CD4-positive, CD25-positive, alpha-beta regulatory T cell (primary cell): ENCODE results near the gene CNN2. TPM values are rescaled to one million over a fixed set of nuclear protein-coding genes. Genes with fewer than 3 reads are reported as not detected.

ENCODE experiments used
- ATAC-seq, 2 donors: fragments of 150-1000 bp; cut with Tn5 transposase; one replicate each; pipeline ENCODE4 v1.10.0; 2021; ENCODE audit warnings: low read depth in 2 of 2, moderate number of reproducible peaks in 2 of 2, moderate library complexity in 1 of 2
- DNase-seq, 3 donors: peaks; one replicate each; pipeline versions ENCODE4 v3.0.0 to v3.0.0-alpha.2; 2012 to 2022; ENCODE audit warnings: mixed read lengths in 1 of 3
- H3K27ac ChIP-seq: one replicate; pipeline ENCODE4 v1.7.0; 2013; ENCODE audit warnings: mild to moderate bottlenecking, low read length; ENCODE audit not compliant: insufficient read depth, poor library complexity, severe bottlenecking
- H3K27me3 ChIP-seq: one replicate; pipeline ENCODE4 v1.7.0; 2013; ENCODE audit warnings: low read length; ENCODE audit not compliant: control insufficient read depth, insufficient read depth
- H3K36me3 ChIP-seq: one replicate; pipeline ENCODE4 v1.7.0; 2013; ENCODE audit warnings: mild to moderate bottlenecking, low read length, moderate library complexity; ENCODE audit not compliant: control insufficient read depth, insufficient read depth
- H3K4me1 ChIP-seq: 2 replicates; pipeline ENCODE4 v1.7.0; 2013; ENCODE audit warnings: mild to moderate bottlenecking, low read length; ENCODE audit not compliant: insufficient read depth, control insufficient read depth, poor library complexity, severe bottlenecking
- H3K4me3 ChIP-seq: one replicate; pipeline ENCODE4 v1.7.0; 2013; ENCODE audit warnings: low read depth, mild to moderate bottlenecking, low read length, moderate library complexity
- H3K9me3 ChIP-seq, 2 experiments: 1 replicate in 1 of 2; 2 replicates in 1 of 2; pipeline ENCODE4 v1.7.0; 2013; ENCODE audit warnings: low read length in 2 of 2, mild to moderate bottlenecking in 1 of 2, moderate library complexity in 1 of 2; ENCODE audit not compliant: control insufficient read depth in 2 of 2
- H3K27ac Mint-ChIP-seq, 3 donors: one replicate each; pipeline ENCODE4 v1.8.0; 2020 to 2022; ENCODE audit warnings: mild to moderate bottlenecking in 3 of 3, mixed read lengths in 3 of 3, moderate library complexity in 2 of 3
- H3K27me3 Mint-ChIP-seq: one replicate; pipeline ENCODE4 v1.8.0; 2022; ENCODE audit warnings: mild to moderate bottlenecking, mixed read lengths
- H3K36me3 Mint-ChIP-seq: one replicate; pipeline ENCODE4 v1.8.0; 2020; ENCODE audit warnings: mixed read lengths
- H3K4me1 Mint-ChIP-seq, 4 donors: one replicate each; pipeline ENCODE4 v1.8.0; 2020 to 2022; ENCODE audit warnings: mixed read lengths in 4 of 4, mild to moderate bottlenecking in 1 of 4
- H3K4me3 Mint-ChIP-seq, 4 donors: one replicate each; pipeline ENCODE4 v1.8.0; 2020 to 2022; ENCODE audit warnings: mild to moderate bottlenecking in 4 of 4, mixed read lengths in 4 of 4, moderate library complexity in 3 of 4
- H3K9me3 Mint-ChIP-seq, 7 donors: one replicate each; pipeline ENCODE4 v1.8.0; 2020 to 2022; ENCODE audit warnings: mixed read lengths in 7 of 7, mild to moderate bottlenecking in 3 of 7, moderate library complexity in 2 of 7
- polyA plus RNA-seq, 4 donors: library from polyadenylated mRNA; unstranded; fragments of 300-500 nt; fragmentation: Illumina TruSeq; gene quantifications; one replicate each; pipeline ENCODE4 v1.2.3, GENCODE V29; 2021
- total RNA-seq: library from RNA; stranded (reverse); gene quantifications from one replicate; pipeline ENCODE4 v1.2.3, GENCODE V29; 2022

The CNN2 gene
- total and polyA plus RNA-seq, 5 donors from 2014 or later: 378 to 426 (median 397) TPM

GRCh38 chr19:1015782-1016646, 10.4 kb upstream of the CNN2 start:
- Mint-ChIP-seq H3K4me3 (peak overlapping the region in 3 of 4 donors; percentile 63 to 69 (median 65)), H3K36me3 (no peaks in the 10 kb centered on the region), H3K27me3 (peaks cover 6% of the 10 kb centered on the region), H3K27ac (peak overlapping the region in 1 of 3 donors; percentile 31), H3K4me1 (peaks cover 0 to 41% (median 10%) of the 10 kb centered on the region in 4 donors), H3K9me3 (no peaks in the 10 kb centered on the region)
- Histone ChIP-seq H3K4me3 (no peak overlapping the region), H3K27ac (no peak overlapping the region), H3K27me3 (no peaks in the 10 kb centered on the region), H3K4me1 (peaks cover 51% of the 10 kb centered on the region), H3K9me3 (no peaks in the 10 kb centered on the region), H3K36me3 (peaks cover 11% of the 10 kb centered on the region)
- ATAC-seq (no peak), DNase-seq (no peak)

GRCh38 chr19:1016647-1017114, 9.7 kb upstream of the CNN2 start:
- Histone ChIP-seq H3K9me3 (no peaks in the 10 kb centered on the region), H3K4me3 (no peak overlapping the region), H3K27ac (no peak overlapping the region), H3K27me3 (no peaks in the 10 kb centered on the region), H3K4me1 (peaks cover 56% of the 10 kb centered on the region), H3K36me3 (peaks cover 11% of the 10 kb centered on the region)
- ATAC-seq (no peak), DNase-seq (no peak)
- Mint-ChIP-seq H3K27me3 (peaks cover 13% of the 10 kb centered on the region), H3K4me1 (peaks cover 0 to 47% (median 16%) of the 10 kb centered on the region in 4 donors), H3K4me3 (peak overlapping the region; percentile 63 to 89 (median 72)), H3K9me3 (no peaks in the 10 kb centered on the region), H3K36me3 (no peaks in the 10 kb centered on the region), H3K27ac (peak overlapping the region in 1 of 3 donors; percentile 76)

- Histone ChIP-seq H3K4me1 (peaks cover 59% of the 10 kb centered on the region), H3K4me3 (no peak overlapping the region), H3K9me3 (no peaks in the 10 kb centered on the region), H3K36me3 (peaks cover 8% of the 10 kb centered on the region), H3K27ac (no peak overlapping the region), H3K27me3 (no peaks in the 10 kb centered on the region)
- H3K9me3 Mint-ChIP-seq: no peaks in the 10 kb centered on the region
- H3K27me3 Mint-ChIP-seq: peaks cover 13% of the 10 kb centered on the region
- no peak for DNase-seq
- H3K27ac Mint-ChIP-seq: peak overlapping the region in 1 of 3 donors; percentile 76
- H3K36me3 Mint-ChIP-seq: no peaks in the 10 kb centered on the region
- peaks cover 0 to 50% (median 17%) of the 10 kb centered on the region in 4 donors for H3K4me1 Mint-ChIP-seq
- ATAC-seq: no peak
- H3K4me3 Mint-ChIP-seq: peak overlapping the region; percentile 63 to 89 (median 72)
These were observed 9.1 kb upstream of the CNN2 start for GRCh38 chr19:1017115-1017905.

GRCh38 chr19:1017906-1018305, 8.5 kb upstream of the CNN2 start:
- no peaks in the 10 kb centered on the region for H3K9me3 ChIP-seq
- Mint-ChIP-seq H3K27ac (peak overlapping the region in 1 of 3 donors; percentile 64), H3K4me3 (peak overlapping the region; percentile 58 to 92 (median 80)), H3K36me3 (no peaks in the 10 kb centered on the region), H3K4me1 (peaks cover 0 to 53% (median 17%) of the 10 kb centered on the region in 4 donors), H3K9me3 (no peaks in the 10 kb centered on the region), H3K27me3 (peaks cover 13% of the 10 kb centered on the region)
- no peaks in the 10 kb centered on the region for H3K27me3 ChIP-seq
- DNase-seq (no peak), ATAC-seq (no peak)
- no peak overlapping the region for H3K4me3 ChIP-seq
- H3K4me1 ChIP-seq: peaks cover 59% of the 10 kb centered on the region
- H3K36me3 ChIP-seq: peaks cover 6% of the 10 kb centered on the region
- H3K27ac ChIP-seq: no peak overlapping the region

GRCh38 chr19:1018393-1018792, 8.0 kb upstream of the CNN2 start:
- Mint-ChIP-seq H3K9me3 (no peaks in the 10 kb centered on the region), H3K27ac (peak overlapping the region; percentile 42 to 88 (median 64)), H3K4me1 (peaks cover 0 to 53% (median 17%) of the 10 kb centered on the region in 4 donors), H3K36me3 (no peaks in the 10 kb centered on the region), H3K4me3 (peak overlapping the region; percentile 70 to 92 (median 80)), H3K27me3 (peaks cover 13% of the 10 kb centered on the region)
- H3K9me3 ChIP-seq: no peaks in the 10 kb centered on the region
- no peak overlapping the region for H3K27ac ChIP-seq
- DNase-seq (no peak), ATAC-seq (no peak)
- no peaks in the 10 kb centered on the region for H3K27me3 ChIP-seq
- H3K4me3 ChIP-seq: peak overlapping the region; percentile 19
- peaks cover 2% of the 10 kb centered on the region for H3K36me3 ChIP-seq
- peaks cover 59% of the 10 kb centered on the region for H3K4me1 ChIP-seq

- Histone ChIP-seq H3K36me3 (no peaks in the 10 kb centered on the region), H3K4me1 (peaks cover 59% of the 10 kb centered on the region), H3K27ac (peak overlapping the region; percentile 8), H3K9me3 (no peaks in the 10 kb centered on the region), H3K27me3 (no peaks in the 10 kb centered on the region), H3K4me3 (peak overlapping the region; percentile 19)
- Mint-ChIP-seq H3K4me1 (peaks cover 0 to 53% (median 17%) of the 10 kb centered on the region in 4 donors), H3K4me3 (peak overlapping the region; percentile 70 to 92 (median 86)), H3K9me3 (no peaks in the 10 kb centered on the region), H3K27ac (peak overlapping the region; percentile 42 to 88 (median 64)), H3K36me3 (no peaks in the 10 kb centered on the region), H3K27me3 (peaks cover 13% of the 10 kb centered on the region)
- DNase-seq (no peak), ATAC-seq (no peak)
These were observed 7.3 kb upstream of the CNN2 start for GRCh38 chr19:1018932-1019615.

- H3K4me1 ChIP-seq: peaks cover 59% of the 10 kb centered on the region
- H3K27me3 ChIP-seq: no peaks in the 10 kb centered on the region
- ATAC-seq: no peak
- no peaks in the 10 kb centered on the region for H3K9me3 ChIP-seq
- H3K27ac Mint-ChIP-seq: peak overlapping the region in 2 of 3 donors; percentile 93 to 99
- no peaks in the 10 kb centered on the region for H3K36me3 ChIP-seq
- H3K36me3 Mint-ChIP-seq: no peaks in the 10 kb centered on the region
- H3K27me3 Mint-ChIP-seq: peaks cover 13% of the 10 kb centered on the region
- no peak for DNase-seq
- peak overlapping the region; percentile 98 for H3K27ac ChIP-seq
- no peaks in the 10 kb centered on the region for H3K9me3 Mint-ChIP-seq
- H3K4me1 Mint-ChIP-seq: peaks cover 0 to 53% (median 17%) of the 10 kb centered on the region in 4 donors
- peak overlapping the region; percentile 65 for H3K4me3 ChIP-seq
- peak overlapping the region; percentile 88 to 95 (median 94) for H3K4me3 Mint-ChIP-seq
These were observed 6.8 kb upstream of the CNN2 start for GRCh38 chr19:1019616-1019961.
